ENCODE results near the gene DCLK1.

Gene DCLK1

DNA sequence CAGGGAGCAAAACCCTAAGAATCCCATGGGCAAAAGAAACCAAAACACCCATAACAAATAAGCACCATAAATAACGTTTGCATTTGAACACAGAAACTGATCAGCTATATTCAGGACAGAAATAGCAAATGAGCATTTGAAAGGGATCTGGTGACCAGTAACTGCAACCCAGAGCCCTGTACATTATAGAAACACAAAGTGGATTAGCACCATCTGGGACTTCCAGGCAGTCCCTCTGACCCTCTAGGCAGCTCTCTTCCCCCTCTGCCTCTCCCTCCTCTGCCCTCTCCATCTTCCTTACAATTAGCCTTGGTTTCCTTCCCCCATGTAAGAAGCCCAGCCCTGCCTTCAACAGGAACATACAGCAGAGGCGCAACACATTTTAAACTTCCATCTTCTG lies 215.0 kb downstream of the DCLK1 start:
- TF ChIP-seq, protein P1, sequence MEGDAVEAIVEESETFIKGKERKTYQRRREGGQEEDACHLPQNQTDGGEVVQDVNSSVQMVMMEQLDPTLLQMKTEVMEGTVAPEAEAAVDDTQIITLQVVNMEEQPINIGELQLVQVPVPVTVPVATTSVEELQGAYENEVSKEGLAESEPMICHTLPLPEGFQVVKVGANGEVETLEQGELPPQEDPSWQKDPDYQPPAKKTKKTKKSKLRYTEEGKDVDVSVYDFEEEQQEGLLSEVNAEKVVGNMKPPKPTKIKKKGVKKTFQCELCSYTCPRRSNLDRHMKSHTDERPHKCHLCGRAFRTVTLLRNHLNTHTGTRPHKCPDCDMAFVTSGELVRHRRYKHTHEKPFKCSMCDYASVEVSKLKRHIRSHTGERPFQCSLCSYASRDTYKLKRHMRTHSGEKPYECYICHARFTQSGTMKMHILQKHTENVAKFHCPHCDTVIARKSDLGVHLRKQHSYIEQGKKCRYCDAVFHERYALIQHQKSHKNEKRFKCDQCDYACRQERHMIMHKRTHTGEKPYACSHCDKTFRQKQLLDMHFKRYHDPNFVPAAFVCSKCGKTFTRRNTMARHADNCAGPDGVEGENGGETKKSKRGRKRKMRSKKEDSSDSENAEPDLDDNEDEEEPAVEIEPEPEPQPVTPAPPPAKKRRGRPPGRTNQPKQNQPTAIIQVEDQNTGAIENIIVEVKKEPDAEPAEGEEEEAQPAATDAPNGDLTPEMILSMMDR (IDR thresholded peaks at IDR 0.05) = no peak

DNA sequence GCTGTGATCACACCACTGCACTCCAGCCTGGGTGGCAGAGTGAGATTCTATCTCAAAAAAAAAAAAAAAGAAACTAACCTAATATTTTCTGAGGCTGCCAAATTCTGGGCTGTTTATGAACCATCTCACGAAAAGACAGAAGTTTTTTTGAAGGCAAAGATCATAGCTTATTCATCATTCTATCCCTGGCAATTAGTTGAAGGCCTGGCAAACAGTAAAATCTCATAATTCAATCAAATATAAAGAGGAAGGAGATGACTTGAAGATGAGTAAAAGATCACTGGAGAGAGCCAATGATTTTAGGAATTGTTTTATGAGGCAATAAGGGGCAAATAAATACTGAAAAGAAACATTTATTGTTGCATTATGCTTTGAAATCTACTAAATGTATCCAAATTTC lies 216.5 kb downstream of the DCLK1 start:
- TF ChIP-seq, protein P1 (IDR thresholded peaks at IDR 0.05) = no peak

DNA sequence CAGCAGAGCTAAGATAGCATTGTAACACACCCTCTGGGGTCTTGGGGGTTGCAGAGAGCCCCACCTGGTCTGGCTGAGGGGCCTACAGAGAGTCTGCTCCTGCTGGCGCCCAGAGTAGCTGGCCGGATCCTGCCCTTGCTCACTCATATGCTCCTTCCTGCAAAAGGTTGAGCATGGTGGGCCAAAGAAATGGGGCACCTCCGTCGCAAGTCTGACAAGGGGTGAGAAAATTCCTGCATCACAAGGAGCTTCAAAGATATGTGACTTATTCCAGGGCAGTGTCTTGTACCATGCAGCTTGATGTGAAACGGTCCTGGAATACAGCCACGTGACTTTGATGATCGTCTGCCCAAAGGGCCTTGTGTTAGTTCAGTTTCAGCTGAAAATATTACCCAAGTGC lies 218.3 kb downstream of the DCLK1 start:
- TF ChIP-seq, protein P1 (IDR thresholded peaks at IDR 0.05) = no peak

DNA sequence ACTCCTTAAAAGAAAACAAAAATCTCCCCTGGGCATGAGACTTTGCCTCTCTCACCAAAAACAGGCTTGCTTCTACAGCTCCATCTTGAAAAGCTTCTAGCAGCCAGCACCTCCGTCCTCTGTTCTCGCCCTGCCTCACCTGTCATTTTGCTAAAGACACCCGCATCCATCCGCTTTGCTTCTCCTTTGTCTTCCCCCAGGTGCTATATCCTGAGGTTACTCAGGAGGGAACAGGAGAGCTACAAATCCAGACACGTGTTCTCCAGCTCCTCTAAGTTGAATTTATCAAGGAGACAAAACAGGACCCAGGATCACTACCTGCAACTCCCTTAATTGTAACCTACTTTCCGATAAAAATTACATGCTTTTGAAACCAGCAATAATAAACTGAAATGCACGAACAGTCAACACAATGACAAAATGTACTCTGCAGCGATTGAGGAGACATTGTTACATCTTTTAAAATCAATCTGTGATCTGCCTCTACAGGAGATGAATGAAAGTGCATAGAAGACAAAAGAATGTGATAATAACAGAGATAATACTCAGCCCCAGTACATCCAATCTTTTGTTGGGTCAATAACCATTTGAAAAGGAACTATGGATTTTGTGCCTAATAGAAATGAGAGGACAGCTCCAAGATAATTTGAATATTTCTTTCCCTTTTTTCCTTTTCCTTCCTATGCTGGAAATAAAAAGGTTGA lies 221.2 kb downstream of the DCLK1 start:
- TF ChIP-seq, protein P1 (IDR thresholded peaks at IDR 0.05) = no peak

DNA sequence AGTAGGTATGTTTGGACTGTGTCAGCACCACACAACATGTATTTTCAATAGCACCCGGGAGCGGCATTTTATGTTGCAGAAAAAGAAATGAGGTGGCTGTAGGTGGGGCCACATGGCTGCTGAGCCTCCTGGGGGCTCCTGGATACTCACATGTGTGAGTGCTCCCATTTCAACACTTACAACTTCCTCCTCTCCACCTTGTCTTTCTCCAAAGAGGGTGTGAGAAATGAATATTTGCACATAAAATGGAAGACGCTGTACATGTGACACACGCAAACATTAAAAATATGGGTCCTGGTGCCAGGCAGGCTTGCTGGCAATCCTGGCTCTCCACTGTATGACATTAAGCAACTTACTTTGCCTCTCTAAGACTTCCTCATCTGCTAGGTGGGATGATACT lies 222.1 kb downstream of the DCLK1 start:
- TF ChIP-seq, protein P1 (IDR thresholded peaks at IDR 0.05) = no peak

DNA sequence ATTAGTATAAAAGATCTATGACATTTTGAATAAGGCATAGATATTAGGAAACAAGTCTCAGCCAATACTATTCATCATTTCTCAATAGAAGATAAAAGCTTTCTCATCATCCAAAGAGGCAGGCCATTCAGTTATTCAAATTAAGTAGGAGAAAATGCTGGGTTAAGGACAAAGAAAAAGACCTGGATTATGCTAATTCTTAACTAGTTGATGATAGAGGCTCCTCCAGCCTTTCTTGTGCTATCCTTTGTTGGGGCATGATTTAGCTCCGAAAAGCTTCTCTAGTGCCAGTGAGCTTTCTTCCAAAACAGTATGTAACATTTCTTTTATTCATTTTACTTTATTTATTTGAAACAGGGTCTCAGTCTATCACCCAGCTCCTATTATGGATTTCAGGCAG lies 223.0 kb downstream of the DCLK1 start:
- TF ChIP-seq, protein P1 (IDR thresholded peaks at IDR 0.05) = no peak

DNA sequence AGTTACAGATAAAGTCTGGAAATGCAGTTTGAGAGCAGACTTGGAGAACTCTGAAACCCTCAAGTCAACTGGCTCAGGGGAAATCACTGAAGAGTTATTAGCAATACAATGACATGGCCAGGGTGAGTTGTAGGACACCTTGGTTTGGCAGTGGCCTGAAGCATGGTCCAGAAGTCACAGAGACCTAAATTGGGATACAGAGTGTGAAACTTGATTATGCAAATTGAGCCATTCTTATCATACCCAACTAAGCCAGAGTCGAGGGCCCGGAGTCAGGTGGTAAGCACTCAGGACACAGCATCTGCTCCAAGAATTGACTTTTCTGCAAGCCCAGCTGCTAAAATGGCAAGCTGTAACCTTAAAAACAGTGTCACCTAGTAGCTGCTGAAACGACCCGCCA lies 224.5 kb downstream of the DCLK1 start:
- TF ChIP-seq, protein P1 (IDR thresholded peaks at IDR 0.05) = no peak

DNA sequence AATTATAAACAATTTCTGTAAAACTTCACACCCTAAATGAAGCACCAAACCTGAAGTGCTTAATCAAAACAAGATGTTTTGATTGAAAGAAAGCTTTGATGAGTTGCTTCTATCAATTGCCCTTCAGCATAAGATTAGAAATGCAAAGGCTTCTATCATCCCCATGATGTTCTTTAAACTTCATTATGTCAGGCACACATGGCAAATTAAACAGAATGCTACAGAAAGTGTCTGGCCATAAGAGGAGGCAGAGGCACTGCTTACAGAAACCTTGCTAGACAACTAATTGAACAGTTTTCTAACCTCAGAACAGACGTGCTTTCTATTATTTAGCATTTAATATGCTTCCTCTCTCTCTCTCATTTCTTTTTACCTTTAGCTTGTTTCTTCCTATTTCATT lies 228.1 kb downstream of the DCLK1 start:
- TF ChIP-seq, protein P1 (IDR thresholded peaks at IDR 0.05) = no peak
